ENCODE measurements around the gene TDP2. TPM values are rescaled to one million over a fixed set of nuclear protein-coding genes. Genes with fewer than 3 reads are reported as not detected.

The TDP2 gene
- polyA plus RNA-seq, 1 donor from 2014 or later, result 49.0 TPM

DNA sequence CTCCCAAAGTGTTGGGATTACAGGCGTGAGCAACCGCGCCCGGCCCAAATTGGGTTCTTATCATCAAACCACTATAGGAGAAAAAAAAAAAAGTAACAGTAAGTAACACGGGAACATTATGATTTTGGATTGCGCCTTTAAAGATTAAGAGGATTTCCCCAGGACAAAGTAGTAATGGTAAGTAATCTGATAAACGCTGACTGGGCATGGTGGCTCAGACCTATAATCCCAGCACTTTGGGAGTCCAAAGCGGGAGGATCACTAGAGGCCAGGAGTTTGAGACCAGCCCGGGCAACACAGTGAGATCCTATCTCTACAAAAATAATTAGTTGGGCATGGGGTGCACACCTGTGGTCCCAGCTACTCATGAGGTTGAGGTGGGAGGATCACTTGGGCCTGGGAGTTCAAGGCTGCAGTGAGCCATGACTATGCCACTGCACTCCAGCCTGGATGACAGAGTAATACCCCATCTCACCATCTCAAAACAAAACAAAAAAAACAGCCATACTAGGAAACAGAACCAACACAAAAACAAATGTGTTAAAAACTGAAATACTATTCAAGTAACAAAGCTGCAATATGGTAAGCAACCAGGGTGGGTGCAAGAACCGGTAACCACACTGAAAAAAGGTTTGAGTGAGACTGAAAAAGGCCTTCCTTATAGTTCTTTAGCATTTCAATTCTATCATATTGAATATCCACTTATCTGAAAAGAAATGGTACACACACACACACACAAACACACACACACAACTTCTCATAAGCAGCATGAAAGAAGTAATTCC is 44.0 kb upstream of the TDP2 start:
- no peaks in the 10 kb centered on the region for H3K36me3 ChIP-seq (ENCODE audit: insufficient read depth, low read length)

GRCh38 chr6:24709014-24709711 is 42.5 kb upstream of the TDP2 start:
- Histone ChIP-seq H4K20me1 (ENCODE audit: insufficient read depth) (peaks cover 3% of the 10 kb centered on the region), H3K9ac (ENCODE audit: low read length) (no peak overlapping the region), H3K27me3 (ENCODE audit: insufficient read depth, low read depth, low read length) (no peaks in the 10 kb centered on the region), H3K9me2 (ENCODE audit: insufficient read depth, low read length) (no peaks in the 10 kb centered on the region), H3K4me2 (ENCODE audit: low read length) (no peak overlapping the region), H3F3A (ENCODE audit: insufficient read depth, low read length, poor library complexity, severe bottlenecking) (no peaks in the 10 kb centered on the region), H3K4me3 (ENCODE audit: low read length) (no peak overlapping the region), H2AFZ (ENCODE audit: low read depth, low read length) (no peak overlapping the region), H3K9me3 (ENCODE audit: low read length) (no peaks in the 10 kb centered on the region), H3K79me2 (replicated peaks; ENCODE audit: insufficient read depth, low read length) (peaks cover 38% of the 10 kb centered on the region), H3K27ac (ENCODE audit: low read length) (no peak overlapping the region), H3K36me3 (ENCODE audit: insufficient read depth, low read length) (peaks cover 7% of the 10 kb centered on the region)
- TF ChIP-seq EP300 (conservative IDR thresholded peaks at IDR 0.05; ENCODE audit: poor library complexity, severe bottlenecking), result no peak
- TF ChIP-seq RAD21 (conservative IDR thresholded peaks at IDR 0.05), result no peak
- no peak for TF ChIP-seq EZH2 (IDR thresholded peaks at IDR 0.05; ENCODE audit: borderline replicate concordance, insufficient read depth, low read length, poor library complexity, severe bottlenecking)
- TF ChIP-seq TAF1 (IDR thresholded peaks at IDR 0.05; ENCODE audit: low read depth), result no peak
- TF ChIP-seq, protein P1, sequence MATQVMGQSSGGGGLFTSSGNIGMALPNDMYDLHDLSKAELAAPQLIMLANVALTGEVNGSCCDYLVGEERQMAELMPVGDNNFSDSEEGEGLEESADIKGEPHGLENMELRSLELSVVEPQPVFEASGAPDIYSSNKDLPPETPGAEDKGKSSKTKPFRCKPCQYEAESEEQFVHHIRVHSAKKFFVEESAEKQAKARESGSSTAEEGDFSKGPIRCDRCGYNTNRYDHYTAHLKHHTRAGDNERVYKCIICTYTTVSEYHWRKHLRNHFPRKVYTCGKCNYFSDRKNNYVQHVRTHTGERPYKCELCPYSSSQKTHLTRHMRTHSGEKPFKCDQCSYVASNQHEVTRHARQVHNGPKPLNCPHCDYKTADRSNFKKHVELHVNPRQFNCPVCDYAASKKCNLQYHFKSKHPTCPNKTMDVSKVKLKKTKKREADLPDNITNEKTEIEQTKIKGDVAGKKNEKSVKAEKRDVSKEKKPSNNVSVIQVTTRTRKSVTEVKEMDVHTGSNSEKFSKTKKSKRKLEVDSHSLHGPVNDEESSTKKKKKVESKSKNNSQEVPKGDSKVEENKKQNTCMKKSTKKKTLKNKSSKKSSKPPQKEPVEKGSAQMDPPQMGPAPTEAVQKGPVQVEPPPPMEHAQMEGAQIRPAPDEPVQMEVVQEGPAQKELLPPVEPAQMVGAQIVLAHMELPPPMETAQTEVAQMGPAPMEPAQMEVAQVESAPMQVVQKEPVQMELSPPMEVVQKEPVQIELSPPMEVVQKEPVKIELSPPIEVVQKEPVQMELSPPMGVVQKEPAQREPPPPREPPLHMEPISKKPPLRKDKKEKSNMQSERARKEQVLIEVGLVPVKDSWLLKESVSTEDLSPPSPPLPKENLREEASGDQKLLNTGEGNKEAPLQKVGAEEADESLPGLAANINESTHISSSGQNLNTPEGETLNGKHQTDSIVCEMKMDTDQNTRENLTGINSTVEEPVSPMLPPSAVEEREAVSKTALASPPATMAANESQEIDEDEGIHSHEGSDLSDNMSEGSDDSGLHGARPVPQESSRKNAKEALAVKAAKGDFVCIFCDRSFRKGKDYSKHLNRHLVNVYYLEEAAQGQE (IDR thresholded peaks at IDR 0.05; ENCODE audit: borderline replicate concordance), result no peak
- TF ChIP-seq POLR2AphosphoS5 (IDR thresholded peaks at IDR 0.05), result no peak
- no peak for TF ChIP-seq MXI1 (conservative IDR thresholded peaks at IDR 0.05; ENCODE audit: poor library complexity, severe bottlenecking)
- TF ChIP-seq, protein P2, sequence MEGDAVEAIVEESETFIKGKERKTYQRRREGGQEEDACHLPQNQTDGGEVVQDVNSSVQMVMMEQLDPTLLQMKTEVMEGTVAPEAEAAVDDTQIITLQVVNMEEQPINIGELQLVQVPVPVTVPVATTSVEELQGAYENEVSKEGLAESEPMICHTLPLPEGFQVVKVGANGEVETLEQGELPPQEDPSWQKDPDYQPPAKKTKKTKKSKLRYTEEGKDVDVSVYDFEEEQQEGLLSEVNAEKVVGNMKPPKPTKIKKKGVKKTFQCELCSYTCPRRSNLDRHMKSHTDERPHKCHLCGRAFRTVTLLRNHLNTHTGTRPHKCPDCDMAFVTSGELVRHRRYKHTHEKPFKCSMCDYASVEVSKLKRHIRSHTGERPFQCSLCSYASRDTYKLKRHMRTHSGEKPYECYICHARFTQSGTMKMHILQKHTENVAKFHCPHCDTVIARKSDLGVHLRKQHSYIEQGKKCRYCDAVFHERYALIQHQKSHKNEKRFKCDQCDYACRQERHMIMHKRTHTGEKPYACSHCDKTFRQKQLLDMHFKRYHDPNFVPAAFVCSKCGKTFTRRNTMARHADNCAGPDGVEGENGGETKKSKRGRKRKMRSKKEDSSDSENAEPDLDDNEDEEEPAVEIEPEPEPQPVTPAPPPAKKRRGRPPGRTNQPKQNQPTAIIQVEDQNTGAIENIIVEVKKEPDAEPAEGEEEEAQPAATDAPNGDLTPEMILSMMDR (IDR thresholded peaks at IDR 0.05; ENCODE audit: poor library complexity, severe bottlenecking), result no peak
- no peak for TF ChIP-seq SMC3 (conservative IDR thresholded peaks at IDR 0.05; ENCODE audit: poor library complexity)

More for the DNA sequence above, 44.0 kb upstream of the TDP2 start:
- TF ChIP-seq EZH2 (IDR thresholded peaks at IDR 0.05; ENCODE audit: borderline replicate concordance, insufficient read depth, low read length, poor library complexity, severe bottlenecking), result no peak
- TF ChIP-seq, protein P1 (IDR thresholded peaks at IDR 0.05; ENCODE audit: borderline replicate concordance), result no peak
- Histone ChIP-seq H3F3A (ENCODE audit: insufficient read depth, low read length, poor library complexity, severe bottlenecking) (no peaks in the 10 kb centered on the region), H4K20me1 (ENCODE audit: insufficient read depth) (peaks cover 3% of the 10 kb centered on the region), H3K27me3 (ENCODE audit: insufficient read depth, low read depth, low read length) (no peaks in the 10 kb centered on the region), H3K9me3 (ENCODE audit: low read length) (no peaks in the 10 kb centered on the region), H3K4me2 (ENCODE audit: low read length) (no peak overlapping the region), H3K9me2 (ENCODE audit: insufficient read depth, low read length) (no peaks in the 10 kb centered on the region), H3K79me2 (replicated peaks; ENCODE audit: insufficient read depth, low read length) (peaks cover 53% of the 10 kb centered on the region), H3K9ac (ENCODE audit: low read length) (no peak overlapping the region), H3K4me3 (ENCODE audit: low read length) (no peak overlapping the region), H2AFZ (ENCODE audit: low read depth, low read length) (no peak overlapping the region), H3K27ac (ENCODE audit: low read length) (no peak overlapping the region)

All from neural cell (in vitro differentiated cells).